ENCODE data around the gene SUSD2.
A peak's percentile ranks its signal among the peaks of the same experiment; 100 is the strongest.

SUSD2 gene

DNA sequence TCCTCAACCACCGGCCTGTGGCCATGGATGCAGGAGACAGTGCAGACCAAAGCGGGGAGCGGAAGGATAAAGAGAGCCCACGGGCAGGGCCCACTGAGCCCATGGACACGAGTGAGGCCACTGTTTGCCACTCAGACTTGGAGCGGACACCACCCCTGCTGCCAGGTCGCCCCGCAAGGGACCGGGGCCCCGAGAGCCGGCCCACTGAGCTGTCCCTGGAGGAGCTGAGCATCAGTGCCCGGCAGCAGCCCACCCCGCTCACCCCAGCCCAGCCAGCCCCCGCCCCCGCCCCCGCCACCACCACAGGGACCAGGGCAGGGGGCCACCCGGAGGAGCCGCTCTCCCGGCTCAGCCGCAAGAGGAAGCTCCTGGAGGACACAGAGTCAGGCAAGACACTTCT, 14.5 kb upstream of the SUSD2 start:
- TF ChIP-seq, protein P1, sequence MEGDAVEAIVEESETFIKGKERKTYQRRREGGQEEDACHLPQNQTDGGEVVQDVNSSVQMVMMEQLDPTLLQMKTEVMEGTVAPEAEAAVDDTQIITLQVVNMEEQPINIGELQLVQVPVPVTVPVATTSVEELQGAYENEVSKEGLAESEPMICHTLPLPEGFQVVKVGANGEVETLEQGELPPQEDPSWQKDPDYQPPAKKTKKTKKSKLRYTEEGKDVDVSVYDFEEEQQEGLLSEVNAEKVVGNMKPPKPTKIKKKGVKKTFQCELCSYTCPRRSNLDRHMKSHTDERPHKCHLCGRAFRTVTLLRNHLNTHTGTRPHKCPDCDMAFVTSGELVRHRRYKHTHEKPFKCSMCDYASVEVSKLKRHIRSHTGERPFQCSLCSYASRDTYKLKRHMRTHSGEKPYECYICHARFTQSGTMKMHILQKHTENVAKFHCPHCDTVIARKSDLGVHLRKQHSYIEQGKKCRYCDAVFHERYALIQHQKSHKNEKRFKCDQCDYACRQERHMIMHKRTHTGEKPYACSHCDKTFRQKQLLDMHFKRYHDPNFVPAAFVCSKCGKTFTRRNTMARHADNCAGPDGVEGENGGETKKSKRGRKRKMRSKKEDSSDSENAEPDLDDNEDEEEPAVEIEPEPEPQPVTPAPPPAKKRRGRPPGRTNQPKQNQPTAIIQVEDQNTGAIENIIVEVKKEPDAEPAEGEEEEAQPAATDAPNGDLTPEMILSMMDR (conservative IDR thresholded peaks at IDR 0.05; ENCODE audit: low read length): no peak
- H3K4me3 ChIP-seq (ENCODE audit: low read length): no peak overlapping the region
- DNase-seq (ENCODE audit: low read depth): no peak

DNA sequence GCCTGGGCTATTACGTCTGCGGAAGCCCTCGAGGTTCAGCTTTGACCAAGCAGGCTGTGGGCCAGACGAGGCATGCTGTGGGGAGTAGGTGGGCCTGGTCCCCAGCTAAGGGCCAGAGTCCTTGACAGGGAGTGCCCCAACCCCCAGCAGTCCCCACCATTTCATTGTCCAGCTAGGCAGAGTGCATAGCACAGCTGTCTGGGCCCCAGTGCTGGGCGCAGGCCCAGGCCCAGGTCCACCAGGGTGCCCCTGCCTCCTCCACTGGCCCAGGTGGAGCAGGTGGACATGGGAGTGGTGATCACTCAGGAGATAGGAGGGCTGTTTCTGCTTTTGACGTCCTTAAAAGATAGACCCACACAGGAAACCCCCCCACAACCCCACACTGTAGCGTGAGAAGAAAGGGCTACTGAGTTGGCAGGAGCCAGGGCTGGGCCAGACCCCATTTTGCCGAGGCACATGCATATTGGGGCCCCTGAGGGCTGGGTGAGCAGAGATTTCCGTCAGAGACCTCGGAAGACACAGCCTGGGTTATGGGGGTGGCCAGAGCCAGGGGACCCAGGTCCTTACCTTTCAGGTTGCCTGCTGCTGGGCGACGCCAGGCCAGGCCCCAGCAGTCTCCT, 11.7 kb upstream of the SUSD2 start:
- DNase-seq (ENCODE audit: low read depth): no peak
- H3K4me3 ChIP-seq (ENCODE audit: low read length): no peak overlapping the region
- TF ChIP-seq, protein P1 (conservative IDR thresholded peaks at IDR 0.05; ENCODE audit: low read length): no peak

DNA sequence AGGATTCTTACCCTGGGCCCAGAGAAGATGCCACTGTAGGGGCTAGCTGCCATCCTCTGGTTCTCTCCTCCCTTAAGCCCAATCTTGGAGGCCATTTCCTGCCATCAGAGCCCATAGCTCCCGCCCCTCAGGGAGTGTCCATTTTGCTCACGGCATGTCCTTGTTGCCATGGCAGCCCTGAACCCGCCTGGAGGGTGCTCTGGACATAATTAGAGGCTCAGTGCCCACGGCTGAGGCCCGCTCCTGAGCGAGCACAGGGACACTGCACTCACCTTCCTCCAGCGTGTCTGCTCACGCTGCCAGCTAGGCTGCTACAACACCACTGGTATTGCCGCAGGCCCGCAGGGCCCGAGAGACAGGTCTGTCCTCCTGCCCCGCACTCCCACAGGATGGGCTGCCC, 11.1 kb upstream of the SUSD2 start:
- TF ChIP-seq, protein P1 (conservative IDR thresholded peaks at IDR 0.05; ENCODE audit: low read length): no peak
- DNase-seq (ENCODE audit: low read depth): no peak
- no peak overlapping the region for H3K4me3 ChIP-seq (ENCODE audit: low read length)

DNA sequence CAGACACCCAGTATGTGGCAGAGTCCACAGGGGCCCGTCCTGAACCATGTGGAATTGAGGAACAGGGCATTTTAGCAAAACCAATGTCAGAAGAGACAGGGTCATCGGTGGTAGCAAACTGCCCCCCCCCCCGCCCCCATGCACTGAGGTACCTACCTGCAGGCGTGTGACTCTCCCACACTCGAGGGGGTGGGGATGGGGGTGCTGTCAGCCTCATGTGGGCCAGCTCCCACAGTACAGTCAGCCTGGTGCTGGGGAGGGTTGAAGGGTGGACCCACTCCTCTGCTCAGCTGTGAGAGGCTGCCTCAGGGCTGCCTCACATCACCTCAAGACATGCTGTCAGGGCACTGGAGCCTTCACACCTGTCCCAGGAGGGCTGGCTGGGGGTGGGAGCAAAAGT, 10.7 kb upstream of the SUSD2 start:
- DNase-seq (ENCODE audit: low read depth): no peak
- TF ChIP-seq, protein P1 (conservative IDR thresholded peaks at IDR 0.05; ENCODE audit: low read length): no peak
- H3K4me3 ChIP-seq (ENCODE audit: low read length): no peak overlapping the region

DNA sequence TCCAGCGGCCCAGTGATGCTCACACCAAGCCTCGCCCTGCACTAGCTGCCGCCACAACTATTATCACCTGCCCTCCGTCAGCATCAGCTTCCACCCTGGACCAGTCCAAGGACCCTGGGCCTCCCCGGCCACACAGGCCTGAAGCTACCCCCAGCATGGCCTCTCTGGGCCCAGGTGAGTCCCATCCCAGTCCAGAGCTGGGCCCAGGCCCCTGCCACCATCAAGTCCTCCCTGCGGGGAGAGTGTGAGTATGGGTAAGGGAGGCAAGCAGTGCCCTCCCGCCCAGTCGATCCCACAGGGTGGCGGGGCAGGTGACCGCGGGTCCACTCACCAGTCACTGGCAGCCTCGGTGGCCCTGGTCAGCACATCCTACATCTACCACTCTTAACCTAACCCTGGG, 9.5 kb upstream of the SUSD2 start:
- no peak for DNase-seq (ENCODE audit: low read depth)
- TF ChIP-seq, protein P1 (conservative IDR thresholded peaks at IDR 0.05; ENCODE audit: low read length): no peak
- H3K4me3 ChIP-seq (ENCODE audit: low read length): no peak overlapping the region

DNA sequence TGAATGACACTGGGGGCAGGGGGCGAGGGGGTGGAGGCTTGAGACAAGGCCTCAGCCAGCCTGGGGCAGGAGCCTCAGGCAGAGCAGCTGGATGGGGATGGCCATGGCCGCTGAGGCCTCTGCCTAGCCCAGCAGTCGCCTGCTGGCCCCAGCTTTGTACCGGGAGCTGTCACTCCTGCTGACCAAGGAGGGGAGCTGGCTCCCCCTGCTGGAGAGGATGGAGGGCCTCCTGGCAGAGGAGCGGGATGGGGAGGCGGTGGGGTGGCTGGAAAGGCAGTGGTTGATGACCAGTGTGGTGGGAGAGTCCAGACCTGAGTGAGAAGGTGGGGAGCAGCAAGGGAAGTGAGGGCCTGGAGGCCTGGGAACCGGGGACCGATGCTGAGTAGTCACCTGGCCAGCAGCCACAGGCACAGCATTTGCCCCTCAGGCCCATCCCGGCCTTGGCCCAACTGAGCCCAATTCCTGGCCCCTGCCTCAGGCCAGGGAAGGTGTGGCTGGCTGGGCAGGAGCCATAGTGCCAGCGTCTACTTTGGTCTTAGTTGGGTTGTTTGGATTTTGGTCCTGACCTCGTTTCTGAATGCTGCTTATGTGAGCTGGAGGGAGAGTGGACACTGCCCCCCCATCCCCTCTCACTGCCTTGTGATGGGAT, 6.0 kb upstream of the SUSD2 start:
- H3K4me3 ChIP-seq (ENCODE audit: low read length): no peak overlapping the region
- peak; percentile 75 for DNase-seq (ENCODE audit: low read depth)
- TF ChIP-seq, protein P1 (conservative IDR thresholded peaks at IDR 0.05; ENCODE audit: low read length): peak; percentile 92

DNA sequence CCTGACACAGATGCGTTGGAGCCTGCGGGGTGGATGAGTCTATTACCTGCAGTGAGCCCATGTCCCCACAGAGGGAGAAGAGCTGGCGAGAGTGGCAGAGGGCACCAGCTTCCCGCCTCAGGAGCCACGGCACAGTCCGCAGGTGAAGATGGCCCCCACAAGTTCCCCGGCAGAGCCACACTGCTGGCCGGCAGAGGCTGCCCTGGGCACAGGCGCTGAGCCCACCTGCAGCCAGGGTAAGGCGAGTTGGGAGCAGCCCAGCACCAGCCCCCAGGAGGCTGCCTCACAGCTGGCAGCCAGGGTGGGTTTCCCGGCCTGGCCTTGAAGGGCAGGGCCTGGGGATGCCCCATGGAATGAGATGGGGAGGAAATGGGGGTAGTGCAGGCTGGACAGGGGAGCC, 5.2 kb upstream of the SUSD2 start:
- DNase-seq (ENCODE audit: low read depth): no peak
- TF ChIP-seq, protein P1 (conservative IDR thresholded peaks at IDR 0.05; ENCODE audit: low read length): no peak
- no peak overlapping the region for H3K4me3 ChIP-seq (ENCODE audit: low read length)

Measured in AG10803 (cell line).